Fibroblast of the aortic adventitia (primary cell): ENCODE results near the gene GRK4. TPM values are rescaled to one million over a fixed set of nuclear protein-coding genes. Genes with fewer than 3 reads are reported as not detected.

Source experiments
- DNase-seq: peaks from one replicate; pipeline ENCODE4 v3.0.0-alpha.2; 2010; ENCODE audit warnings: low read depth
- H3K4me3 ChIP-seq: 2 replicates; pipeline ENCODE4 v1.5.1; 2011; ENCODE audit warnings: low read depth, mild to moderate bottlenecking, control low read depth, low read length, moderate library complexity
- CTCF ChIP-seq: IDR thresholded peaks from 2 replicates; pipeline ENCODE4 v1.5.1; 2011; ENCODE audit warnings: mild to moderate bottlenecking, low read length, control low read depth, inconsistent platforms; ENCODE audit not compliant: insufficient read depth
- total RNA-seq: library from RNA; depleted of rRNA; stranded (reverse); fragments of >200 nt; gene quantifications from 2 replicates; pipeline ENCODE4 v1.2.3, GENCODE V29; 2012; ENCODE audit warnings: low replicate concordance

GRK4 gene
- total RNA-seq, 1 donor = 8.6 TPM

- DNase-seq = no peak
- no peak for TF ChIP-seq CTCF
- no peak overlapping the region for H3K4me3 ChIP-seq
Measured at GRCh38 chr4:2991243-2991642, 27.9 kb downstream of the GRK4 start.

- no peak for DNase-seq
- TF ChIP-seq CTCF = no peak
- H3K4me3 ChIP-seq = no peak overlapping the region
Measured at GRCh38 chr4:2994917-2995316, 31.5 kb downstream of the GRK4 start.

GRCh38 chr4:2995546-2996265 lies 32.3 kb downstream of the GRK4 start:
- DNase-seq = peak; percentile 57
- TF ChIP-seq CTCF = no peak

GRCh38 chr4:2996415-2996814 lies 33.0 kb downstream of the GRK4 start:
- H3K4me3 ChIP-seq = no peak overlapping the region
- no peak for TF ChIP-seq CTCF
- DNase-seq = no peak

More at GRCh38 chr4:2995546-2996265, 32.3 kb downstream of the GRK4 start:
- no peak overlapping the region for H3K4me3 ChIP-seq

- DNase-seq = no peak
- H3K4me3 ChIP-seq = no peak overlapping the region
- TF ChIP-seq CTCF = no peak
Measured at GRCh38 chr4:3007724-3008123, 44.4 kb downstream of the GRK4 start.

GRCh38 chr4:3009422-3009821 lies 46.1 kb downstream of the GRK4 start:
- TF ChIP-seq CTCF = no peak
- peak; percentile 9 for DNase-seq
- H3K4me3 ChIP-seq = no peak overlapping the region

GRCh38 chr4:3010577-3010976 lies 47.2 kb downstream of the GRK4 start:
- no peak for DNase-seq
- no peak for TF ChIP-seq CTCF
- H3K4me3 ChIP-seq = no peak overlapping the region
